K562 (cell line): ENCODE measurements around the gene GRB10. TPM values are rescaled to one million over a fixed set of nuclear protein-coding genes. Genes with fewer than 3 reads are reported as not detected.

ENCODE experiments used
- ATAC-seq: fragments of 200-7000 bp; cut with Tn5 transposase; 3 replicates; pipeline ENCODE4 v1.9.1; 2020; ENCODE audit warnings: moderate library complexity
- BruUV-seq: library from RNA; stranded (reverse); fragments of 400-500 nt; replicated peaks from 2 replicates; lab custom pipeline; 2021; lab: Mats Ljungman, UMichigan
- CTCF ChIA-PET: fragments of 300-600 bp; formaldehyde crosslinking; extraction: SDS; loops from one replicate; lab custom pipeline; 2021; ENCODE audit warnings: low intra/inter-chr PET ratio; lab: Yijun Ruan, JAX
- POLR2A ChIA-PET: fragments of 300-600, 350-650 bp; sonication (Branson Sonifier 250); formaldehyde crosslinking; extraction: SDS; loops from one replicate; lab custom pipeline; 2021; ENCODE audit warnings: antibody characterized with exemption, inconsistent platforms; lab: Yijun Ruan, JAX
- DNase-seq, 4 experiments: peaks; one replicate each; pipeline versions ENCODE4 v3.0.0 to v3.0.0-alpha.2; 2011 to 2018; ENCODE audit warnings: low spot score in 3 of 4, mixed read lengths in 3 of 4; ENCODE audit errors: extremely low read depth in 1 of 4
- FAIRE-seq: peaks from 2 replicates; lab custom pipeline; 2011; peaks lifted over from hg19 to GRCh38; lab: Jason Lieb, UNC
- H2AFZ ChIP-seq: 2 replicates; pipeline ENCODE4 v1.6.0; 2011; ENCODE audit warnings: low read depth, low read length, control low read depth, inconsistent platforms
- H3K27ac ChIP-seq: fragments of 200-600 bp; 3 replicates; pipeline ENCODE4 v1.8.0; 2011; ENCODE audit warnings: low read depth, mild to moderate bottlenecking, control low read depth, inconsistent platforms, low read length, moderate library complexity, mixed read lengths; ENCODE audit errors: extremely low read depth
- H3K27me3 ChIP-seq, 2 experiments: fragments of 300-600 bp in 1 of 2; 2 replicates in 1 of 2; 3 replicates in 1 of 2; pipeline versions ENCODE4 v1.6.0 to v1.8.0; 2011; ENCODE audit warnings: inconsistent platforms in 2 of 2, low read length in 2 of 2, mild to moderate bottlenecking in 1 of 2, mixed read lengths in 1 of 2, moderate library complexity in 1 of 2; ENCODE audit not compliant: control insufficient read depth in 2 of 2, insufficient read depth in 2 of 2
- H3K36me3 ChIP-seq: fragments of 300-600 bp; 3 replicates; pipeline ENCODE4 v1.8.0; 2011; ENCODE audit warnings: mild to moderate bottlenecking, low read length, inconsistent platforms; ENCODE audit not compliant: control insufficient read depth, insufficient read depth
- H3K4me1 ChIP-seq, 2 experiments: fragments of 200-600 bp in 1 of 2; replicated peaks in 1 of 2; 2 replicates in 1 of 2; 3 replicates in 1 of 2; pipeline versions ENCODE4 v1.5.1 to v1.8.0; 2011; ENCODE audit warnings: inconsistent platforms in 2 of 2, low read length in 2 of 2, mild to moderate bottlenecking in 1 of 2, mixed read lengths in 1 of 2, moderate library complexity in 1 of 2; ENCODE audit not compliant: control insufficient read depth in 2 of 2, insufficient read depth in 2 of 2
- H3K4me2 ChIP-seq: 2 replicates; pipeline ENCODE4 v1.6.1; 2011; ENCODE audit warnings: low read length, control low read depth, inconsistent platforms, mixed read lengths; ENCODE audit not compliant: insufficient read depth
- H3K4me3 ChIP-seq: fragments of 200-600 bp; sonication (generic), shearing (Covaris generic); 2 replicates; pipeline ENCODE4 v1.5.1; 2016; ENCODE audit warnings: control low read depth, inconsistent platforms
- H3K79me2 ChIP-seq: fragments of 200-600 bp; 3 replicates; pipeline ENCODE4 v1.8.0; 2011; ENCODE audit warnings: low read length, inconsistent platforms; ENCODE audit not compliant: control insufficient read depth, insufficient read depth
- H3K9ac ChIP-seq, 2 experiments: 2 replicates each; pipeline versions ENCODE4 v1.6.0 to v1.6.1; 2011; ENCODE audit warnings: low read depth in 2 of 2, low read length in 2 of 2, control low read depth in 1 of 2, inconsistent platforms in 1 of 2, mild to moderate bottlenecking in 1 of 2, mixed read lengths in 1 of 2; ENCODE audit not compliant: insufficient read depth in 1 of 2
- H3K9me1 ChIP-seq: one replicate; pipeline ENCODE4 v1.6.0; 2011; ENCODE audit warnings: inconsistent platforms, mild to moderate bottlenecking, low read length, moderate library complexity; ENCODE audit not compliant: control insufficient read depth, insufficient read depth
- H3K9me3 ChIP-seq: replicated peaks from 2 replicates; pipeline ENCODE4 v1.5.1; 2011; ENCODE audit warnings: low read depth, low read length, inconsistent platforms; ENCODE audit not compliant: control insufficient read depth, insufficient read depth
- H4K20me1 ChIP-seq: replicated peaks from 2 replicates; pipeline ENCODE4 v1.6.1; 2011; ENCODE audit warnings: low read length, inconsistent platforms, mixed read lengths; ENCODE audit not compliant: control insufficient read depth, insufficient read depth
- E4F1 ChIP-seq: fragments of 250-450 bp; sonication (Bioruptor Pico); IDR thresholded peaks from 2 replicates; pipeline ENCODE4 v1.5.0; 2021; ENCODE audit warnings: mild to moderate bottlenecking, borderline replicate concordance
- GABPA ChIP-seq: fragments of 200-800 bp; sonication (Bioruptor generic); conservative IDR thresholded peaks from 2 replicates; pipeline ENCODE4 v1.6.1; 2016; ENCODE audit warnings: low read depth, missing genetic modification characterization, missing compliant biosample characterization
- NUFIP1 ChIP-seq: fragments of 450-650 bp; IDR thresholded peaks from 2 replicates; pipeline ENCODE4 v1.6.1; 2018; ENCODE audit not compliant: partially characterized antibody
- PRDM10 ChIP-seq: fragments of 450-650 bp; IDR thresholded peaks from 2 replicates; pipeline ENCODE4 v1.6.1; 2018; ENCODE audit not compliant: partially characterized antibody
- PRPF4 ChIP-seq: fragments of 200-400 bp; formaldehyde crosslinking; IDR thresholded peaks from one replicate; pipeline ENCODE4 v1.6.1; 2017; ENCODE audit warnings: low read length, low read depth, mild to moderate bottlenecking; ENCODE audit not compliant: insufficient read depth, poor library complexity, severe bottlenecking
- SOX6 ChIP-seq: fragments of 450-650 bp; IDR thresholded peaks from 2 replicates; pipeline ENCODE4 v1.6.1; 2014; ENCODE audit warnings: mild to moderate bottlenecking
- SRSF3 ChIP-seq: fragments of 200-400 bp; formaldehyde crosslinking; IDR thresholded peaks from 2 replicates; pipeline ENCODE4 v1.6.1; 2016; ENCODE audit warnings: mild to moderate bottlenecking, low read length, moderate library complexity; ENCODE audit not compliant: insufficient read depth
- XRCC4 ChIP-seq: IDR thresholded peaks from one replicate; pipeline ENCODE4 v1.6.1; 2011; ENCODE audit not compliant: insufficient read depth, insufficient read length; ENCODE audit errors: extremely low read depth
- ZNF143 ChIP-seq: sonication (generic); formaldehyde crosslinking; IDR thresholded peaks from 2 replicates; pipeline ENCODE4 v1.9.0; 2022; ENCODE audit warnings: mild to moderate bottlenecking, missing genetic modification reagents
- ZNF740 ChIP-seq, 3 experiments: fragments of 200-800 bp in 1 of 3; sonication (Bioruptor generic) in 1 of 3; sonication (generic) in 1 of 3; formaldehyde crosslinking in 1 of 3; IDR thresholded peaks; 2 replicates each; pipeline versions ENCODE4 v1.6.1 to v1.8.0; 2016 to 2022; ENCODE audit warnings: mild to moderate bottlenecking in 2 of 3, missing compliant biosample characterization in 2 of 3, missing genetic modification characterization in 2 of 3, missing genetic modification reagents in 1 of 3
- WGBS: fragments of 100-300 bp; shearing (Covaris generic); methylation state at CpG from one replicate; pipeline ENCODE4 v1.1.6; 2016; ENCODE audit warnings: low coverage, mixed read lengths; ENCODE audit not compliant: insufficient coverage; ENCODE audit errors: missing lambda C conversion rate; 5-methylcytosine and 5-hydroxymethylcytosine counted together
- in situ Hi-C: fragments of 300-500 bp; cut with MboI; formaldehyde crosslinking; loops from 4 replicates; pipeline ENCODE4 v1.15.0; 2018; ENCODE audit warnings: inconsistent platforms, mixed read lengths
- intact Hi-C: fragments of 100-400 bp; cut with micrococcal nuclease; formaldehyde crosslinking; loops from 2 replicates; pipeline ENCODE4 v1.14.2; 2022
- polyA plus RNA-seq, 8 experiments: library from polyadenylated mRNA; depleted of rRNA in 4 of 8; stranded (reverse) in 5 of 8; unstranded in 3 of 8; fragments of >200 nt; fragmentation: Nextera tagmentation in 2 of 8; fragmentation: Illumina TruSeq in 1 of 8; extraction: Ambion mirVana in 2 of 8; extraction: Trizol in 1 of 8; gene quantifications; 2 replicates each; pipeline versions ENCODE4 v1.2.1 to v1.2.3, GENCODE V29; 2011 to 2014; ENCODE audit warnings: inconsistent platforms in 1 of 8, missing spikeins in 1 of 8
- total RNA-seq, 7 experiments: library from RNA; depleted of rRNA in 6 of 7; stranded (reverse); fragments of >200 nt in 6 of 7; fragmentation: Illumina TruSeq in 2 of 7; extraction: Trizol in 2 of 7; gene quantifications; 2 replicates each; pipeline versions ENCODE4 v1.2.1 to v1.2.3, GENCODE V29; 2011 to 2021; ENCODE audit warnings: low replicate concordance in 1 of 7

GRB10 gene
- total and polyA plus RNA-seq, 9 of the 15 experiments (the other 6 are each of a cell fraction or from before 2014, with no cell fraction given): 8.9 to 88.5 (median 40.7) TPM

- no peaks in the 10 kb centered on the region; a peak in 2 of 5 replicates for H3K27me3 ChIP-seq
- no peak for ATAC-seq
- CTCF ChIA-PET: no interaction called here
- TF ChIP-seq SRSF3 (no peak), PRDM10 (no peak), PRPF4 (no peak), SOX6 (no peak), ZNF143 (CRISPR knock-in tag) (no peak), XRCC4 (no peak), GABPA (no peak), E4F1 (no peak), NUFIP1 (no peak), ZNF740 (CRISPR knock-in tag; IDR thresholded peaks at IDR 0.05) (no peak), ZNF740 (tag; IDR thresholded peaks at IDR 0.05) (no peak)
- TF ChIP-seq, all 486 proteins: peak for 0
- intact Hi-C loops: no loop called here
- in situ Hi-C loops: no loop called here
- Histone ChIP-seq H3K27ac (no peak overlapping the region), H2AFZ (no peak overlapping the region), H3K36me3 (peaks cover 8% of the 10 kb centered on the region; the same call in 2 of the 3 replicates), H3K79me2 (no peaks in the 10 kb centered on the region), H3K9me1 (no peaks in the 10 kb centered on the region), H3K4me1 (no peaks in the 10 kb centered on the region), H3K9me3 (0 out of 2 replicates have a peak, but pooled peaks cover 1% of the 10 kb centered on the region), H3K4me2 (no peak overlapping the region), H3K4me3 (no peak overlapping the region), H4K20me1 (no peaks in the 10 kb centered on the region), H3K9ac (no peak overlapping the region)
- FAIRE-seq: no peak
- 42% methylated on average over 6 of the region's 6 CpGs for WGBS
- DNase-seq: no peak
- POLR2A ChIA-PET: no interaction called here
- BruUV-seq: no TSS peak
Observed at GRCh38 chr7:50587737-50588136, 195.0 kb downstream of the GRB10 start.
